ENCODE data around the gene S100A12.

DNA sequence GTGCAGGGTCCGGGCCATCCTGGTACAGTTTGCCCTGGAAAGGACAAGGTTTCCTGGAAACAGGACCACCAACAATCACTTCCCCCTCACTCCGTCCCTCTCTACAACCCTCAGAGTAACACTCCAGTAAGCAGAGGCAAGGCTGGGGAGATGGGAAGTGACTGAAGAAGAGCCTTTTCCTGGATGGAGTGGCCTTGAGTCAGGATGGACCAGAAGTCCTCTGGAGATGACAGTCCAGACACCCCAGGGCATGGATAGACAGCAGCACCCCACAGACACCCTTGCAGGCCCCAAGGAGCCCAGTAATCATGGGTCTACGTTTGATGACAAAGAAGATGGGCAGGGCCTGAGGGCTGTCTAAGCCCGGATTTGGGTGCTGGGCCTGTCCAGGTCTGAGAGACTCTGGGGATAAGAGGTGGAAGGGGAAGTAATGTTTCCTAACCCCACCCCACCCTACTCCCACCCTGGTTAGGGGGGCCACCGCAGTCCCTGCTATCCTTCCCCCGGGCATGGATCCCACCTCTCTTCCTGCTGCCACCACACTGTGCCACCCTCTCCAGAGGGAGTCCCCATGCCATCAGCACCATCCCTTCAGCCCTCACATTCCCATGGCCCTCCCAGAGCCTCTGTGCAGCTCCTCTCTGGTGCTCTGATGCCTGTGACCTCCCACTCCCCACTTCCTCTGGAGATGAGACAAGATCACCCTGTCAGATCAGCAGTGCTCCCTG, 22.7 kb upstream of the S100A12 start:
- TF ChIP-seq, protein P1, sequence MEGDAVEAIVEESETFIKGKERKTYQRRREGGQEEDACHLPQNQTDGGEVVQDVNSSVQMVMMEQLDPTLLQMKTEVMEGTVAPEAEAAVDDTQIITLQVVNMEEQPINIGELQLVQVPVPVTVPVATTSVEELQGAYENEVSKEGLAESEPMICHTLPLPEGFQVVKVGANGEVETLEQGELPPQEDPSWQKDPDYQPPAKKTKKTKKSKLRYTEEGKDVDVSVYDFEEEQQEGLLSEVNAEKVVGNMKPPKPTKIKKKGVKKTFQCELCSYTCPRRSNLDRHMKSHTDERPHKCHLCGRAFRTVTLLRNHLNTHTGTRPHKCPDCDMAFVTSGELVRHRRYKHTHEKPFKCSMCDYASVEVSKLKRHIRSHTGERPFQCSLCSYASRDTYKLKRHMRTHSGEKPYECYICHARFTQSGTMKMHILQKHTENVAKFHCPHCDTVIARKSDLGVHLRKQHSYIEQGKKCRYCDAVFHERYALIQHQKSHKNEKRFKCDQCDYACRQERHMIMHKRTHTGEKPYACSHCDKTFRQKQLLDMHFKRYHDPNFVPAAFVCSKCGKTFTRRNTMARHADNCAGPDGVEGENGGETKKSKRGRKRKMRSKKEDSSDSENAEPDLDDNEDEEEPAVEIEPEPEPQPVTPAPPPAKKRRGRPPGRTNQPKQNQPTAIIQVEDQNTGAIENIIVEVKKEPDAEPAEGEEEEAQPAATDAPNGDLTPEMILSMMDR (IDR thresholded peaks at IDR 0.05) = no peak
- TF ChIP-seq POLR2A (IDR thresholded peaks at IDR 0.05) = no peak
